Type B pancreatic cell (in vitro differentiated cells): Measurements from ENCODE around the gene PSMA3. TPM values are rescaled to one million over a fixed set of nuclear protein-coding genes. Genes with fewer than 3 reads are reported as not detected.

ENCODE experiments used
- DNase-seq: peaks from one replicate; pipeline ENCODE4 v3.0.0; 2021; ENCODE audit warnings: mixed read lengths; ENCODE audit not compliant: unreplicated experiment; ENCODE audit errors: extremely low spot score
- H3K27ac Mint-ChIP-seq: 2 replicates; pipeline ENCODE4 v1.8.0; 2021; ENCODE audit warnings: mild to moderate bottlenecking, mixed read lengths
- H3K27me3 Mint-ChIP-seq: 2 replicates; pipeline ENCODE4 v1.8.0; 2021; ENCODE audit warnings: mixed read lengths
- H3K36me3 Mint-ChIP-seq: 2 replicates; pipeline ENCODE4 v1.8.0; 2021; ENCODE audit warnings: mixed read lengths
- H3K4me1 Mint-ChIP-seq: one replicate; pipeline ENCODE4 v1.8.0; 2021; ENCODE audit warnings: mixed read lengths; ENCODE audit not compliant: unreplicated experiment
- H3K4me3 Mint-ChIP-seq: 2 replicates; pipeline ENCODE4 v1.8.0; 2021; ENCODE audit warnings: mild to moderate bottlenecking, mixed read lengths
- H3K9me3 Mint-ChIP-seq: 2 replicates; pipeline ENCODE4 v1.8.0; 2021; ENCODE audit warnings: mixed read lengths
- total RNA-seq: library from RNA; stranded (reverse); gene quantifications from 2 replicates; pipeline ENCODE4 v1.2.1, GENCODE V29; 2021; ENCODE audit warnings: low replicate concordance
- TF ChIP-seq, protein P1 (sequence below): fragments of 200-600 bp; sonication (generic); conservative IDR thresholded peaks from 2 replicates; pipeline ENCODE4 v1.5.0; 2021; ENCODE audit warnings: antibody characterized with exemption, mild to moderate bottlenecking

Gene PSMA3
- total RNA-seq, 1 donor from 2014 or later = 170 TPM

DNA sequence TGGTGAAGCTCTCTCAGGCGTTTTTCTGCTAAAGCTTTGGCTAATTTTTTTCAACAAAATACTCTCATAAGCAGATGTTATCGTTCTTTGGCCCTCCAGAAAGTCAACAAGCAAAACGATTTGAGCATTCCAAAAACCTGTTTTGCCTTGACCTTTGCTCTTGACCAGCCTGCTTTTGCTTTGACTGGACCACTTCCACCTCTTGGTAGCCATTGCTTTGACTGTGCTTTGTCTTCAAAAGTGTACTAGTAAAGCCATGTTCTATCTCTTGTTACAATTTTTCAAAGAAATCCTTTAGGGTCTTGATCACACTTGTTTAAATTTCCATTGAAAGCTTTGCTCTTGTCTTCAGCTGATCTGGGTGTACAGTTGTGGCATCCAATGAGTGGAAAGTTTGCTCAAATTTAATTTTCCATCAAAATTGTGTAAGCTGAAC is 43.0 kb downstream of the PSMA3 start:
- no peak overlapping the region for H3K4me3 Mint-ChIP-seq
- no peak overlapping the region for H3K27ac Mint-ChIP-seq
- peaks cover 11% of the 10 kb centered on the region for H3K4me1 Mint-ChIP-seq
- TF ChIP-seq, protein P1, sequence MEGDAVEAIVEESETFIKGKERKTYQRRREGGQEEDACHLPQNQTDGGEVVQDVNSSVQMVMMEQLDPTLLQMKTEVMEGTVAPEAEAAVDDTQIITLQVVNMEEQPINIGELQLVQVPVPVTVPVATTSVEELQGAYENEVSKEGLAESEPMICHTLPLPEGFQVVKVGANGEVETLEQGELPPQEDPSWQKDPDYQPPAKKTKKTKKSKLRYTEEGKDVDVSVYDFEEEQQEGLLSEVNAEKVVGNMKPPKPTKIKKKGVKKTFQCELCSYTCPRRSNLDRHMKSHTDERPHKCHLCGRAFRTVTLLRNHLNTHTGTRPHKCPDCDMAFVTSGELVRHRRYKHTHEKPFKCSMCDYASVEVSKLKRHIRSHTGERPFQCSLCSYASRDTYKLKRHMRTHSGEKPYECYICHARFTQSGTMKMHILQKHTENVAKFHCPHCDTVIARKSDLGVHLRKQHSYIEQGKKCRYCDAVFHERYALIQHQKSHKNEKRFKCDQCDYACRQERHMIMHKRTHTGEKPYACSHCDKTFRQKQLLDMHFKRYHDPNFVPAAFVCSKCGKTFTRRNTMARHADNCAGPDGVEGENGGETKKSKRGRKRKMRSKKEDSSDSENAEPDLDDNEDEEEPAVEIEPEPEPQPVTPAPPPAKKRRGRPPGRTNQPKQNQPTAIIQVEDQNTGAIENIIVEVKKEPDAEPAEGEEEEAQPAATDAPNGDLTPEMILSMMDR = no peak
- no peaks in the 10 kb centered on the region for H3K27me3 Mint-ChIP-seq
- H3K9me3 Mint-ChIP-seq = no peaks in the 10 kb centered on the region
- peaks cover 40% of the 10 kb centered on the region for H3K36me3 Mint-ChIP-seq
- DNase-seq = no peak

DNA sequence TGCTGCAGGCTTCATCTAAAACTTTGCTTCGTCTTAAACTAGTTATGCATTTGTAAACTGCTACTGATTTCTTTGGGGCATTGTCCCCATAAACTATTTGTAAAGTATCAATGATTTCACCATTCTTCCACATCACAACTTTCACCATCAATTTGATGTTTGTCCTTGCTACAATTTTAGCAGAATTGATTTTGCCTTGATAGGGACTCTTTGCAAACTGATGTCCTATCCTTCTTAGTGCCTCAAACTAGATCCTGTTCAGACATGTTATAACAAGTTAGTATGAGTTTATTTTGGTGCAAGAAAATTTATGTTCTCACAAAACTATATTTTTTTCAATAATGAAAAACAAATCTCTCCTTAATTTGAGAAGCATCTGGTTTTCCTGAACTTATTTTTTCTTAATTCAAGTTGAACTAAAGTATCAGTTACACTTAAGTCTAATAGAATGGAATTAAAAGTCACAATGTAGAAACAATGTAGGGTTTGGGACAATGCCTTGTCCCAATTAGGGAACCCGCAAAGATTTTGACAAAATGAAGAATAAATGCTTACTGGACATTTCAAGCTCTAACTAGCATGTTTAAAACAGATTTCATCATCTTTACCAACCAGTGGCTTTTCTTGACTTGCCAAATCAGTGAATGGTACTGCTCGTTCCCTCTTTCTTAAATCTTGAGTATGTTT is 43.6 kb downstream of the PSMA3 start:
- H3K4me1 Mint-ChIP-seq = peaks cover 11% of the 10 kb centered on the region
- H3K27ac Mint-ChIP-seq = no peak overlapping the region
- H3K36me3 Mint-ChIP-seq = peaks cover 39% of the 10 kb centered on the region
- H3K27me3 Mint-ChIP-seq = no peaks in the 10 kb centered on the region
- TF ChIP-seq, protein P1 = no peak
- H3K4me3 Mint-ChIP-seq = no peak overlapping the region
- H3K9me3 Mint-ChIP-seq = no peaks in the 10 kb centered on the region
- DNase-seq = no peak

DNA sequence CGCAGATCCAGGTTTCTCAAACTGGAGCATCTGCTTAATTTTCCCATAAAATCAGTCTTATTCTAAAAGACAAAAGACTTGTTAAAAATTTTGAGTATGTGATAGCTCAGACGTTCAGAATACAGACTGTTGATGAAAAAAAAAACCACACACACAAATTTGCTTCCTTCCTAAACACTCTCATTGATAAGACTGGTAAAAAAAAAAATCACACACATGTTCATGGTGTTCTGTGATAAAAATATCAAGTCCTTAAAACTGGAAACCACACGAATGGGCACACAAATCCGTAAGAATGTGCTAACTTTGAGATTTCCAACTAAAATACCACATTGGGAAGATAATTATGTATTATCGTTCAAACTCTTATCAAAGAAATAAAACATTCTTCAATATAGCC is 47.0 kb downstream of the PSMA3 start:
- Mint-ChIP-seq H3K4me1 (peaks cover 20% of the 10 kb centered on the region), H3K9me3 (no peaks in the 10 kb centered on the region), H3K36me3 (peaks cover 44% of the 10 kb centered on the region), H3K27me3 (no peaks in the 10 kb centered on the region), H3K27ac (no peak overlapping the region), H3K4me3 (no peak overlapping the region)
- no peak for DNase-seq
- TF ChIP-seq, protein P1 = no peak

DNA sequence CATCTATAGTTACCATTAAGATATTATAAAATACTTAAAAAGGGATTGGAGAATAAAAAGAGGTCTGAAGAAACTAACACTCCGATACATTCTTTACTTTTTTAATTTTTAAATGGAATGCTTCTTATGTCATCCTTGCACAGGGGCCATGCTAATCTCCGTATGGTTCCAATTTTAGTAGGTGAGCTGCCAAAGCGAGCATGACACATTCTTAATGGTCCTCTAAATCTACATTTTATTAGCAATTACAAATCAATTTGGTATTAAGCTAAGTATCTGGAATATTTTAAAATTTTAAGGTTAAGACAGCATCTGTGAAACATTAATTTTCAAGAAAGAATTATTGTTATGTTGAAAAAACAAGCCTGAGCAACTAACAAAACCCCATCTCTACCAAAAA is 47.5 kb downstream of the PSMA3 start:
- H3K4me1 Mint-ChIP-seq = peaks cover 20% of the 10 kb centered on the region
- H3K9me3 Mint-ChIP-seq = no peaks in the 10 kb centered on the region
- H3K27me3 Mint-ChIP-seq = no peaks in the 10 kb centered on the region
- peaks cover 44% of the 10 kb centered on the region for H3K36me3 Mint-ChIP-seq
- TF ChIP-seq, protein P1 = no peak
- no peak overlapping the region for H3K27ac Mint-ChIP-seq
- no peak for DNase-seq
- no peak overlapping the region for H3K4me3 Mint-ChIP-seq

- Mint-ChIP-seq H3K4me1 (peaks cover 14% of the 10 kb centered on the region), H3K9me3 (no peaks in the 10 kb centered on the region), H3K27ac (no peak overlapping the region), H3K36me3 (peaks cover 28% of the 10 kb centered on the region), H3K4me3 (peak overlapping the region; percentile 40), H3K27me3 (no peaks in the 10 kb centered on the region)
- no peak for DNase-seq
- TF ChIP-seq, protein P1 = no peak
Measured at GRCh38 chr14:58294201-58294600, 49.6 kb downstream of the PSMA3 start.
